Kidney (tissue), 14 donors: ENCODE measurements around the gene RYR2. TPM values are rescaled to one million over a fixed set of nuclear protein-coding genes. Genes with fewer than 3 reads are reported as not detected.

Experiments used
- DNase-seq, 5 donors: peaks; one replicate each; pipeline ENCODE4 v3.0.0-alpha.2; 2013 to 2020
- FAIRE-seq: peaks from 2 replicates; lab custom pipeline; 2012; peaks lifted over from hg19 to GRCh38; lab: Jason Lieb, UNC
- H3K27ac ChIP-seq, 2 donors: one replicate each; pipeline ENCODE4 v1.7.0; 2013; ENCODE audit warnings: low read depth in 2 of 2, low read length in 2 of 2, inconsistent platforms in 1 of 2
- H3K27me3 ChIP-seq: one replicate; pipeline ENCODE4 v1.7.1; 2013; ENCODE audit warnings: low read length, inconsistent platforms; ENCODE audit not compliant: control insufficient read depth, insufficient read depth
- H3K36me3 ChIP-seq, 3 donors: one replicate each; pipeline versions ENCODE4 v1.7.0 to v1.7.1; 2013; ENCODE audit warnings: low read length in 3 of 3, control low read depth in 1 of 3, inconsistent platforms in 1 of 3; ENCODE audit not compliant: insufficient read depth in 3 of 3, control insufficient read depth in 2 of 3
- H3K4me1 ChIP-seq, 3 donors: one replicate each; pipeline versions ENCODE4 v1.7.0 to v1.7.1; 2013; ENCODE audit warnings: low read length in 3 of 3, inconsistent platforms in 1 of 3, low read depth in 1 of 3; ENCODE audit not compliant: control insufficient read depth in 2 of 3, insufficient read depth in 2 of 3
- H3K4me3 ChIP-seq, 3 donors: one replicate each; pipeline versions ENCODE4 v1.7.0 to v1.8.1; 2013; ENCODE audit warnings: low read length in 3 of 3, control low read depth in 1 of 3, inconsistent platforms in 1 of 3
- H3K9ac ChIP-seq, 3 donors: one replicate each; pipeline versions ENCODE4 v1.7.0 to v1.7.1; 2013; ENCODE audit warnings: low read length in 3 of 3, control low read depth in 1 of 3, inconsistent platforms in 1 of 3
- H3K9me3 ChIP-seq, 3 donors: one replicate each; pipeline versions ENCODE4 v1.7.0 to v1.7.1; 2013; ENCODE audit warnings: low read length in 3 of 3, control low read depth in 1 of 3, inconsistent platforms in 1 of 3; ENCODE audit not compliant: control insufficient read depth in 2 of 3, insufficient read depth in 1 of 3
- intact Hi-C: fragments of 100-400 bp; cut with DNase I; formaldehyde crosslinking; loops from one replicate; pipeline ENCODE4 v1.11.1; 2022
- polyA plus RNA-seq: library from polyadenylated mRNA; stranded (reverse); fragments of 350-450 nt; fragmentation: Illumina TruSeq; extraction: RNeasy Lipid Tissue Mini Kit (QIAGEN cat#74804); gene quantifications from one replicate; pipeline ENCODE4 v1.2.3, GENCODE V29; 2014; ENCODE audit warnings: low read depth, low replicate concordance; ENCODE audit not compliant: insufficient read depth
- total RNA-seq: library from RNA; stranded (reverse); fragmentation: NEBNext Ultra II Directional; extraction: Animal tissue kit (Norgen Biotek cat#: 25700); gene quantifications from one replicate; pipeline ENCODE4 v1.2.1, GENCODE V29; 2021
- TF ChIP-seq, protein P1 (sequence below): IDR thresholded peaks from 3 replicates; pipeline ENCODE4 v1.5.1; 2012; ENCODE audit warnings: mild to moderate bottlenecking, moderate library complexity, borderline replicate concordance; ENCODE audit not compliant: insufficient read depth; ENCODE audit errors: extremely low read depth
- donor health status: control.
- donor health status: control.
- donor health status: control.
- donor health status: control.
- donor health status: control.
- donor health status: DM: yes; HTN: yes; CAD: no.
- donor health status: Normal renal cell carcinoma (clear cell type).

The RYR2 gene
- total and polyA plus RNA-seq, 2 donors from 2014 or later = 0.28 to 0.60 TPM

DNA sequence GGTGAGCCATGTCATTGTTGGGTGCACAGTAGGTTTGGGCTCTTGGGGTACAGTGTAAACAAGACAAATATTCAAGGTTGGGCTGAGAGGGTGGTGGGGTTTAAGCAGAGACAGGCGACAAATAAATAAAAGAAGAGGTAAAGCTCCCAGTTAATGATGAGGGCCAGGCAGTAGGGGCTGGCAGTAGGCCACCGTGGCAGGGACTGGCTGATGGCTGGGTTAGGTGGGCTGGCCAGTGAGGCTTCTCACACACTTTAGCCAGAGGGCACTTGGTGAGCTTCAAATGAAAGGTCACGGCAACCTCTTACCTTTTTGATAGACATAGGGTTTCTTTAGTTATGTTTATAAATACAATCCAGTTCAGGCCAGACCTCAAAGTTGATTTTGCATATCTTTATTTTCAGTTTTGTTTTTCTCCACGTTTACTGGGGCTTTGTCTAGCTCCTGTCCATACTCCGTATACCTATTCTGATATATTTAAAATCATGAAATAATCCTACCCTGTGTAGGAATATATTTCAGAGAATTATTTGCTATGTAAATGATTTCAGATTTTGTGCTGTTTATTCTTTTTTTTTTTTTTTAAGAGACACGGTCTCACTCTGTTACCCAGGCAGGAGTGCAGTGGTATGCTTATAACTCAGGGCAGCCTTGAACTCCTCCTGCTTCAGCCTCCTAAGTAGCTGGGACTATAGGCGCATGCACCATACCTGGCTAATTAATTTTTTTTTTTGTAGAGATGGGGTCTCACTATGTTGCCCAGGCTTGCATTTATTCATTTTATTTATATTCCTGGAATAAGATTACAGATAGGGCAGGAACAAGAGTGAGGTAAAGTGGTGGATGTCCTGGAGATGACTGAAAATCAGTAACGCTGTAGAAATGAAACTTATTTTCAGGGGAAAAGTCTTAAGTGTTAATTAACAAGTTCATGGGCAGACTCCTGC lies 122.7 kb downstream of the RYR2 start:
- Histone ChIP-seq H3K36me3 (no peaks in the 10 kb centered on the region), H3K27ac (no peak overlapping the region), H3K9ac (no peak overlapping the region), H3K9me3 (no peaks in the 10 kb centered on the region), H3K4me1 (no peaks in the 10 kb centered on the region), H3K4me3 (no peak overlapping the region), H3K27me3 (no peaks in the 10 kb centered on the region)
- intact Hi-C loops = no loop called here
- TF ChIP-seq, protein P1, sequence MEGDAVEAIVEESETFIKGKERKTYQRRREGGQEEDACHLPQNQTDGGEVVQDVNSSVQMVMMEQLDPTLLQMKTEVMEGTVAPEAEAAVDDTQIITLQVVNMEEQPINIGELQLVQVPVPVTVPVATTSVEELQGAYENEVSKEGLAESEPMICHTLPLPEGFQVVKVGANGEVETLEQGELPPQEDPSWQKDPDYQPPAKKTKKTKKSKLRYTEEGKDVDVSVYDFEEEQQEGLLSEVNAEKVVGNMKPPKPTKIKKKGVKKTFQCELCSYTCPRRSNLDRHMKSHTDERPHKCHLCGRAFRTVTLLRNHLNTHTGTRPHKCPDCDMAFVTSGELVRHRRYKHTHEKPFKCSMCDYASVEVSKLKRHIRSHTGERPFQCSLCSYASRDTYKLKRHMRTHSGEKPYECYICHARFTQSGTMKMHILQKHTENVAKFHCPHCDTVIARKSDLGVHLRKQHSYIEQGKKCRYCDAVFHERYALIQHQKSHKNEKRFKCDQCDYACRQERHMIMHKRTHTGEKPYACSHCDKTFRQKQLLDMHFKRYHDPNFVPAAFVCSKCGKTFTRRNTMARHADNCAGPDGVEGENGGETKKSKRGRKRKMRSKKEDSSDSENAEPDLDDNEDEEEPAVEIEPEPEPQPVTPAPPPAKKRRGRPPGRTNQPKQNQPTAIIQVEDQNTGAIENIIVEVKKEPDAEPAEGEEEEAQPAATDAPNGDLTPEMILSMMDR = no peak
- FAIRE-seq (no peak), DNase-seq (no peak)

DNA sequence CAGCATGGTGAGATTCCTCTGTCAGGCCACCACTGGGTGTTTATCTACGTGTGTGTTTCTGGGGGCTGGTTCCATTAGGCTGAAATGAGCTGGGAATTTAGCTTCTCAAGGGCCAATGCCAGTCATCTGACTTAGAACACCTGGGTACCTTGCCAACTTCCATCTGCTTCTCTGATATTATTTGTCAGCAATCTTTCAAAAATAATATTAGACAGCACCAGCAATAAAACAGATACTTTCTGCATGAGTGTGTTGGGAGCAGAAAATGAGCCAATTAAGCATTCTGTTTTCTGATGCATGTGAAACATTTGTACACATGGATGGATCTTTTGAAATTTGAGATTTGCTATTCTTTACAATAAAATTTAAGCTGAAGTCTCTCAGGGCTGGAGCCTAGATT lies 124.1 kb downstream of the RYR2 start:
- intact Hi-C loops = no loop called here
- peak in 1 of 5 donors; percentile 12 for DNase-seq
- no peak overlapping the region for H3K27ac ChIP-seq

DNA sequence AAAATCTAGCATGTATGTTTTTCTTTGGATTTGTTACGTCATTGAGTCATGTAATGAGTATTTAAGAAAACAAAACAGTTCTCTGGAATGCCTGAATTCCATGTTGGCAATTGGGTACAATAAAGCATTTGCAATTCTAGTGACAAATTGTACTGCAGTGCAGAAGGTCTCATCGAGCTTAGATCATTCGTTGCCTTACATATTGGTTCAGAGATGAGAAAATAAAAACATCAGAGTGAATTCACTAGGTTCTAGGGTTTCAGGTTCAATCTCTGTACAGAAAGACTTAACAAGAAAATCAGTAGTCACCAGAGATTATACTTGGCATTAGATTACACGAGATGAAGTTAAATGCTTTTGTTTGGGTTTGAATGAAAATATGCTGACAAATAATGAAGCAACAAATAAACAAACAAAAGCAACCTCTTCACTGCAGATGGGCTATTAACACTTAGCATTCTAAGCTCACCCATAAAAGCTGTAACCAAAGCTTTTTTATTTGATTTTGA lies 124.7 kb downstream of the RYR2 start:
- TF ChIP-seq, protein P1 = no peak
- no peak overlapping the region for H3K4me3 ChIP-seq
- no peak overlapping the region for H3K9ac ChIP-seq
- no peaks in the 10 kb centered on the region for H3K9me3 ChIP-seq
- H3K27ac ChIP-seq = no peak overlapping the region
- peak in 2 of 5 donors; percentile 23 to 30 for DNase-seq
- no peaks in the 10 kb centered on the region for H3K27me3 ChIP-seq
- no peaks in the 10 kb centered on the region for H3K4me1 ChIP-seq
- H3K36me3 ChIP-seq = no peaks in the 10 kb centered on the region
- FAIRE-seq = no peak
- intact Hi-C loops = no loop called here

More for the DNA sequence above, 124.1 kb downstream of the RYR2 start:
- FAIRE-seq = no peak
- Histone ChIP-seq H3K9ac (no peak overlapping the region), H3K4me3 (no peak overlapping the region), H3K36me3 (no peaks in the 10 kb centered on the region), H3K9me3 (no peaks in the 10 kb centered on the region), H3K4me1 (no peaks in the 10 kb centered on the region), H3K27me3 (no peaks in the 10 kb centered on the region)
- TF ChIP-seq, protein P1 = no peak
